Kidney (tissue), 14 donors: ENCODE measurements around the gene GNA12. TPM values are rescaled to one million over a fixed set of nuclear protein-coding genes. Genes with fewer than 3 reads are reported as not detected.

ENCODE experiments used
- DNase-seq, 5 donors: peaks; one replicate each; pipeline ENCODE4 v3.0.0-alpha.2; 2013 to 2020
- FAIRE-seq: peaks from 2 replicates; lab custom pipeline; 2012; peaks lifted over from hg19 to GRCh38; lab: Jason Lieb, UNC
- H3K27ac ChIP-seq, 2 donors: one replicate each; pipeline ENCODE4 v1.7.0; 2013; ENCODE audit warnings: low read depth in 2 of 2, low read length in 2 of 2, inconsistent platforms in 1 of 2
- H3K27me3 ChIP-seq: one replicate; pipeline ENCODE4 v1.7.1; 2013; ENCODE audit warnings: low read length, inconsistent platforms; ENCODE audit not compliant: control insufficient read depth, insufficient read depth
- H3K36me3 ChIP-seq, 3 donors: one replicate each; pipeline versions ENCODE4 v1.7.0 to v1.7.1; 2013; ENCODE audit warnings: low read length in 3 of 3, control low read depth in 1 of 3, inconsistent platforms in 1 of 3; ENCODE audit not compliant: insufficient read depth in 3 of 3, control insufficient read depth in 2 of 3
- H3K4me1 ChIP-seq, 3 donors: one replicate each; pipeline versions ENCODE4 v1.7.0 to v1.7.1; 2013; ENCODE audit warnings: low read length in 3 of 3, inconsistent platforms in 1 of 3, low read depth in 1 of 3; ENCODE audit not compliant: control insufficient read depth in 2 of 3, insufficient read depth in 2 of 3
- H3K4me3 ChIP-seq, 3 donors: one replicate each; pipeline versions ENCODE4 v1.7.0 to v1.8.1; 2013; ENCODE audit warnings: low read length in 3 of 3, control low read depth in 1 of 3, inconsistent platforms in 1 of 3
- H3K9ac ChIP-seq, 3 donors: one replicate each; pipeline versions ENCODE4 v1.7.0 to v1.7.1; 2013; ENCODE audit warnings: low read length in 3 of 3, control low read depth in 1 of 3, inconsistent platforms in 1 of 3
- H3K9me3 ChIP-seq, 3 donors: one replicate each; pipeline versions ENCODE4 v1.7.0 to v1.7.1; 2013; ENCODE audit warnings: low read length in 3 of 3, control low read depth in 1 of 3, inconsistent platforms in 1 of 3; ENCODE audit not compliant: control insufficient read depth in 2 of 3, insufficient read depth in 1 of 3
- CTCF ChIP-seq: IDR thresholded peaks from 3 replicates; pipeline ENCODE4 v1.5.1; 2012; ENCODE audit warnings: mild to moderate bottlenecking, moderate library complexity, borderline replicate concordance; ENCODE audit not compliant: insufficient read depth; ENCODE audit errors: extremely low read depth
- intact Hi-C: fragments of 100-400 bp; cut with DNase I; formaldehyde crosslinking; loops from one replicate; pipeline ENCODE4 v1.11.1; 2022
- polyA plus RNA-seq: library from polyadenylated mRNA; stranded (reverse); fragments of 350-450 nt; fragmentation: Illumina TruSeq; extraction: RNeasy Lipid Tissue Mini Kit (QIAGEN cat#74804); gene quantifications from one replicate; pipeline ENCODE4 v1.2.3, GENCODE V29; 2014; ENCODE audit warnings: low read depth, low replicate concordance; ENCODE audit not compliant: insufficient read depth
- total RNA-seq: library from RNA; stranded (reverse); fragmentation: NEBNext Ultra II Directional; extraction: Animal tissue kit (Norgen Biotek cat#: 25700); gene quantifications from one replicate; pipeline ENCODE4 v1.2.1, GENCODE V29; 2021
- donor health status: control.
- donor health status: control.
- donor health status: control.
- donor health status: control.
- donor health status: control.
- donor health status: DM: yes; HTN: yes; CAD: no.
- donor health status: Normal renal cell carcinoma (clear cell type).

The GNA12 gene
- total and polyA plus RNA-seq, 2 donors from 2014 or later: 16.5 to 41.1 TPM

DNA sequence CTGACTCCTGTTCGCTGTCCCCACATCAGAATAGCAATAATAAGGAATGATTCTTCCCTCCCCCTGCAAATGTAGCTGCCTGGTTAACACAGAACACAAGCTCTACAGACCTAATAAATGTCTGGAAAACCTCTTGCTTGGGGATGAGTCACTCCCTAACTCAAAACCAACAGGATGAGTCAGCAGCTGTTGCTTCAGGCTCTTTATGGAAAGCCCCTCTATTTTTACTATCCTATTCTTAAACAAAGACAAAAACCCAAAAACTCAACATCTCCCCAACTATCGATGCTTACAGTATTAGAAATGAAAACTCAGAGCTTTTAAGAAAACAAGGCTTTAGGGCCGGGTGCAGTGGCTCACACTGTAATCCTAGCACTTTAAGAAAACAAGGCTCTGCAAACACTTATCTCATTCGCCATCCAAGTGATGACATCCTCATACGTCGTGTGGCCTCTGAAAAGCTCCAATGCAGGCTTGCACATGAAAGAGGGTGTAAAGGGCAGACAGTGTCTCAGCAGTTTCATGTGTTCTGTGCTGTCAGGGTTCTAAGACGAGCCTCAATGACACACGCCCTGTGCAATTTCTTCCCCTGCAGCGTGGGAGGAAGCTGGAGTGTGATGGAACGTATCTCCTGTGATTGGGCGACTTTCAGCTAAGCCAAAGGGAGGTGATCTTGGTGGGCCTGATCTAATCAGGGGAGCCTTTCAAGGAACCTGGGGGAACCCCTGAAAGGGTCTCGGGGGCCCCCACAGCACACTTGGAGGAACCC, 86.0 kb downstream of the GNA12 start:
- DNase-seq: peak in 2 of 5 donors; percentile 40 to 54
- intact Hi-C loops: no loop called here
- no peak overlapping the region for H3K9ac ChIP-seq

GRCh38 chr7:2757361-2757903, 86.7 kb downstream of the GNA12 start:
- FAIRE-seq (no peak), DNase-seq (no peak)
- Histone ChIP-seq H3K27me3 (no peaks in the 10 kb centered on the region), H3K27ac (peak overlapping the region; percentile 18 to 46), H3K9me3 (no peaks in the 10 kb centered on the region), H3K9ac (no peak overlapping the region), H3K4me3 (no peak overlapping the region), H3K36me3 (no peaks in the 10 kb centered on the region), H3K4me1 (peaks cover 2 to 28% (median 7%) of the 10 kb centered on the region in 3 donors)
- intact Hi-C loops: no loop called here
- TF ChIP-seq CTCF: no peak

More for the DNA sequence above, 86.0 kb downstream of the GNA12 start:
- peaks cover 2 to 28% (median 7%) of the 10 kb centered on the region in 3 donors for H3K4me1 ChIP-seq
- FAIRE-seq: no peak
- no peaks in the 10 kb centered on the region for H3K27me3 ChIP-seq
- no peaks in the 10 kb centered on the region for H3K9me3 ChIP-seq
- no peaks in the 10 kb centered on the region for H3K36me3 ChIP-seq
- no peak for TF ChIP-seq CTCF
- H3K27ac ChIP-seq: peak overlapping the region; percentile 46 to 76
- no peak overlapping the region for H3K4me3 ChIP-seq

- Histone ChIP-seq H3K27ac (no peak overlapping the region), H3K9ac (no peak overlapping the region), H3K36me3 (no peaks in the 10 kb centered on the region), H3K9me3 (no peaks in the 10 kb centered on the region), H3K27me3 (no peaks in the 10 kb centered on the region), H3K4me3 (no peak overlapping the region), H3K4me1 (peaks cover 0 to 16% (median 2%) of the 10 kb centered on the region in 3 donors)
- no peak for FAIRE-seq
- intact Hi-C loops: no loop called here
- no peak for DNase-seq
- no peak for TF ChIP-seq CTCF
Observed at GRCh38 chr7:2755531-2755930, 88.6 kb downstream of the GNA12 start.
